HCT116 (cell line): ENCODE measurements around the gene EHBP1. TPM values are rescaled to one million over a fixed set of nuclear protein-coding genes. Genes with fewer than 3 reads are reported as not detected.

Source experiments
- ATAC-seq: fragments of 200-7000 bp; cut with Tn5 transposase; 2 replicates; pipeline ENCODE4 v1.9.1; 2020; ENCODE audit warnings: mild to moderate bottlenecking, moderate library complexity
- BruUV-seq: library from RNA; stranded (reverse); fragments of 400-500 nt; replicated peaks from 2 replicates; lab custom pipeline; 2021; lab: Mats Ljungman, UMichigan
- CTCF ChIA-PET: fragments of 300-600 bp; sonication (Branson Sonifier 250); formaldehyde crosslinking; loops from one replicate; lab custom pipeline; 2021; ENCODE audit warnings: antibody characterized with exemption; lab: Charles Lee
- POLR2A ChIA-PET: fragments of 300-600, 350-600 bp; sonication (Branson Sonifier 250); formaldehyde crosslinking; loops from one replicate; lab custom pipeline; 2021; ENCODE audit warnings: antibody characterized with exemption; lab: Charles Lee
- RAD21 ChIA-PET, 2 experiments: fragments of 300-600 bp; sonication (Branson Sonifier 250); formaldehyde crosslinking; loops; one replicate each; lab custom pipeline; 2023; ENCODE audit warnings: low total read pairs in 2 of 2; ENCODE audit not compliant: uncharacterized antibody in 2 of 2, unreplicated experiment in 2 of 2, low non-redundant PET in 1 of 2; lab: Charles Lee
- DNase-seq: peaks from one replicate; pipeline ENCODE4 v3.0.0-alpha.2; 2010; ENCODE audit warnings: low read depth, low spot score
- H2AFZ ChIP-seq: fragments of 200-600 bp; shearing (Covaris generic), sonication (generic); 2 replicates; pipeline ENCODE4 v1.6.1; 2017; ENCODE audit warnings: low read depth, mixed run types, mixed read lengths, antibody characterized with exemption, low read length; ENCODE audit not compliant: poor library complexity, severe bottlenecking
- H3K27ac ChIP-seq: 2 replicates; pipeline ENCODE4 v1.5.1; 2012; ENCODE audit warnings: low read depth, low read length
- H3K27me3 ChIP-seq: fragments of 200-600 bp; sonication (generic); 2 replicates; pipeline ENCODE4 v1.6.1; 2016; ENCODE audit warnings: mixed run types, low read length, mixed read lengths; ENCODE audit not compliant: insufficient read depth
- H3K36me3 ChIP-seq, 2 experiments: fragments of 200-500 bp in 1 of 2; fragments of 200-600 bp in 1 of 2; sonication (Bioruptor generic) in 1 of 2; sonication (generic) in 1 of 2; 2 replicates each; pipeline versions ENCODE4 v1.5.1 to v1.6.1; 2014 to 2016; ENCODE audit warnings: low read length in 2 of 2, inconsistent platforms in 1 of 2, mixed read lengths in 1 of 2, mixed run types in 1 of 2; ENCODE audit not compliant: insufficient read depth in 2 of 2, control insufficient read depth in 1 of 2
- H3K4me1 ChIP-seq, 2 experiments: fragments of 200-600 bp in 1 of 2; sonication (generic) in 1 of 2; 2 replicates each; pipeline versions ENCODE4 v1.5.1 to v1.6.1; 2012 to 2017; ENCODE audit warnings: low read length in 2 of 2, inconsistent platforms in 1 of 2, mild to moderate bottlenecking in 1 of 2, mixed read lengths in 1 of 2, mixed run types in 1 of 2, moderate library complexity in 1 of 2; ENCODE audit not compliant: insufficient read depth in 2 of 2, control insufficient read depth in 1 of 2
- H3K4me2 ChIP-seq: fragments of 200-600 bp; sonication (generic); 2 replicates; pipeline ENCODE4 v1.6.1; 2017; ENCODE audit warnings: mixed run types, low read length, mixed read lengths
- H3K4me3 ChIP-seq, 2 experiments: fragments of 200-600 bp in 1 of 2; sonication (generic) in 1 of 2; replicated peaks in 1 of 2; 2 replicates each; pipeline ENCODE4 v1.5.1; 2011 to 2016; ENCODE audit warnings: low read length in 2 of 2, control low read depth in 1 of 2, low read depth in 1 of 2, mild to moderate bottlenecking in 1 of 2, mixed read lengths in 1 of 2, mixed run types in 1 of 2
- H3K79me2 ChIP-seq: fragments of 200-600 bp; sonication (generic); 2 replicates; pipeline ENCODE4 v1.6.1; 2017; ENCODE audit warnings: mild to moderate bottlenecking, mixed run types, low read length, moderate library complexity, mixed read lengths; ENCODE audit not compliant: insufficient read depth
- H3K9ac ChIP-seq: fragments of 200-600 bp; sonication (generic); 2 replicates; pipeline ENCODE4 v1.6.1; 2016; ENCODE audit warnings: low read length, mixed read lengths
- H3K9me2 ChIP-seq: fragments of 200-600 bp; sonication (generic), shearing (Covaris generic); 2 replicates; pipeline ENCODE4 v1.6.1; 2017; ENCODE audit warnings: mixed run types, mild to moderate bottlenecking, moderate library complexity; ENCODE audit not compliant: insufficient read depth
- H3K9me3 ChIP-seq, 2 experiments: fragments of 200-500 bp in 1 of 2; fragments of 200-600 bp in 1 of 2; sonication (Bioruptor generic) in 1 of 2; sonication (generic) in 1 of 2; 2 replicates each; pipeline ENCODE4 v1.6.1; 2014 to 2017; ENCODE audit warnings: low read length in 2 of 2, mixed read lengths in 2 of 2, inconsistent platforms in 1 of 2, low read depth in 1 of 2, mild to moderate bottlenecking in 1 of 2, mixed run types in 1 of 2, moderate library complexity in 1 of 2; ENCODE audit not compliant: control insufficient read depth in 1 of 2, insufficient read depth in 1 of 2
- H4K20me1 ChIP-seq: fragments of 200-600 bp; sonication (generic), shearing (Covaris generic); 2 replicates; pipeline ENCODE4 v1.6.1; 2017; ENCODE audit warnings: mixed run types, mild to moderate bottlenecking, moderate library complexity; ENCODE audit not compliant: insufficient read depth
- ATF3 ChIP-seq: IDR thresholded peaks from 2 replicates; pipeline ENCODE4 v1.6.1; 2012
- CBX3 ChIP-seq: IDR thresholded peaks from 2 replicates; pipeline ENCODE4 v1.6.1; 2012; ENCODE audit warnings: low read depth
- CEBPB ChIP-seq: IDR thresholded peaks from 2 replicates; pipeline ENCODE4 v1.6.1; 2012; ENCODE audit warnings: low read depth
- EZH2phosphoT487 ChIP-seq: fragments of 200-600 bp; IDR thresholded peaks from 2 replicates; pipeline ENCODE4 v1.6.1; 2018; ENCODE audit warnings: antibody characterized with exemption, borderline replicate concordance
- FOSL1 ChIP-seq: IDR thresholded peaks from 2 replicates; pipeline ENCODE4 v1.6.1; 2012; ENCODE audit warnings: low read depth
- JUND ChIP-seq: IDR thresholded peaks from 2 replicates; pipeline ENCODE4 v1.6.1; 2012
- POLR2A ChIP-seq: IDR thresholded peaks from 2 replicates; pipeline ENCODE4 v1.7.0; 2011; ENCODE audit warnings: borderline replicate concordance; ENCODE audit not compliant: insufficient read depth, insufficient read length; ENCODE audit errors: extremely low read depth
- SIN3A ChIP-seq: IDR thresholded peaks from 2 replicates; pipeline ENCODE4 v1.6.1; 2012; ENCODE audit warnings: low read depth
- SP1 ChIP-seq: IDR thresholded peaks from 2 replicates; pipeline ENCODE4 v1.6.1; 2012; ENCODE audit warnings: low read depth
- SRF ChIP-seq: IDR thresholded peaks from 2 replicates; pipeline ENCODE4 v1.6.1; 2012; ENCODE audit warnings: low read depth
- YY1 ChIP-seq: IDR thresholded peaks from 2 replicates; pipeline ENCODE4 v1.6.1; 2011; ENCODE audit warnings: low read length, low read depth, moderate library complexity, mild to moderate bottlenecking; ENCODE audit not compliant: insufficient replicate concordance; ENCODE audit errors: extremely low read depth
- ZBTB33 ChIP-seq: IDR thresholded peaks from 2 replicates; pipeline ENCODE4 v1.6.1; 2011; ENCODE audit warnings: mild to moderate bottlenecking, low read length, moderate library complexity; ENCODE audit not compliant: insufficient replicate concordance; ENCODE audit errors: extremely low read depth
- ZFX ChIP-seq: fragments of 450-650 bp; IDR thresholded peaks from 2 replicates; pipeline ENCODE4 v1.6.1; 2017
- ZNF274 ChIP-seq: fragments of 200-500 bp; sonication (Bioruptor generic); IDR thresholded peaks from 2 replicates; pipeline ENCODE4 v1.6.1; 2014; ENCODE audit warnings: mild to moderate bottlenecking, low read depth, low read length, inconsistent platforms
- intact Hi-C: fragments of 100-400 bp; cut with micrococcal nuclease; formaldehyde crosslinking; loops from 2 replicates; pipeline ENCODE4 v1.10.0; 2022
- total RNA-seq: library from RNA; stranded (reverse); gene quantifications from one replicate; pipeline ENCODE4 v1.2.1, GENCODE V29; 2021; ENCODE audit not compliant: unreplicated experiment

Gene EHBP1
- total RNA-seq, 1 experiment from 2014 or later = 89.9 TPM

GRCh38 chr2:62919041-62919440, 213.5 kb downstream of the EHBP1 start:
- CTCF ChIA-PET = no interaction called here

GRCh38 chr2:62920070-62920469, 214.6 kb downstream of the EHBP1 start:
- Histone ChIP-seq H3K79me2 (peaks cover 4% of the 10 kb centered on the region), H3K9ac (no peak overlapping the region), H3K27ac (no peak overlapping the region), H3K36me3 (no peaks in the 10 kb centered on the region; a peak in 1 of 4 replicates), H3K27me3 (no peaks in the 10 kb centered on the region), H3K4me2 (no peak overlapping the region), H4K20me1 (no peaks in the 10 kb centered on the region), H3K4me3 (no peak overlapping the region), H3K4me1 (peaks cover 2 to 26% of the 10 kb centered on the region in 2 experiments; a peak in 2 of 4 replicates), H3K9me3 (no peaks in the 10 kb centered on the region), H3K9me2 (no peaks in the 10 kb centered on the region), H2AFZ (no peak overlapping the region)
- DNase-seq (no peak), ATAC-seq (no peak)
- no TSS peak for BruUV-seq
- intact Hi-C loops = no loop called here
- POLR2A ChIA-PET = no interaction called here
- CTCF ChIA-PET = no interaction called here
- RAD21 ChIA-PET = no interaction called here
- no peak for TF ChIP-seq ZNF274
- TF ChIP-seq ZFX = no peak
- TF ChIP-seq JUND = no peak
- TF ChIP-seq CEBPB = no peak
- no peak for TF ChIP-seq ZBTB33
- no peak for TF ChIP-seq EZH2phosphoT487
- no peak for TF ChIP-seq YY1
- no peak for TF ChIP-seq CBX3
- TF ChIP-seq SRF = no peak
- TF ChIP-seq SIN3A = no peak
- no peak for TF ChIP-seq POLR2A

More at GRCh38 chr2:62919041-62919440, 213.5 kb downstream of the EHBP1 start:
- RAD21 ChIA-PET = no interaction called here
- no peaks in the 10 kb centered on the region for H3K27me3 ChIP-seq
- no peaks in the 10 kb centered on the region for H3K9me3 ChIP-seq
- H2AFZ ChIP-seq = no peak overlapping the region
- H3K4me2 ChIP-seq = no peak overlapping the region
- no TSS peak for BruUV-seq
- intact Hi-C loops = no loop called here
- H3K4me3 ChIP-seq = no peak overlapping the region
- POLR2A ChIA-PET = no interaction called here
- ATAC-seq (no peak), DNase-seq (no peak)
- TF ChIP-seq ATF3 (no peak), ZBTB33 (no peak), FOSL1 (no peak), SP1 (no peak), SRF (no peak)
- H3K79me2 ChIP-seq = peaks cover 4% of the 10 kb centered on the region
- H3K36me3 ChIP-seq = no peaks in the 10 kb centered on the region; a peak in 1 of 4 replicates
- H4K20me1 ChIP-seq = no peaks in the 10 kb centered on the region
- peaks cover 2 to 26% of the 10 kb centered on the region in 2 experiments; a peak in 2 of 4 replicates for H3K4me1 ChIP-seq
- no peaks in the 10 kb centered on the region for H3K9me2 ChIP-seq
- no peak overlapping the region for H3K27ac ChIP-seq
- H3K9ac ChIP-seq = no peak overlapping the region
